Naive thymus-derived CD4-positive, alpha-beta T cell (primary cell): ENCODE data around the gene DSE. TPM values are rescaled to one million over a fixed set of nuclear protein-coding genes. Genes with fewer than 3 reads are reported as not detected.
A peak's percentile ranks its signal among the peaks of the same experiment; 100 is the strongest.

Experiments used
- ATAC-seq: fragments of 150-1000 bp; cut with Tn5 transposase; 2 replicates; pipeline ENCODE4 v1.10.0; 2021; ENCODE audit warnings: mild to moderate bottlenecking, moderate library complexity
- CTCF ChIA-PET: fragments of 350-600 bp; sonication (Branson Sonifier 250); formaldehyde crosslinking; loops from one replicate; lab custom pipeline; 2021; ENCODE audit warnings: antibody characterized with exemption; lab: Charles Lee
- POLR2A ChIA-PET: fragments of 350-600 bp; sonication (Branson Sonifier 250); formaldehyde crosslinking; loops from one replicate; lab custom pipeline; 2021; ENCODE audit warnings: antibody characterized with exemption, inconsistent platforms; lab: Charles Lee
- DNase-seq, 9 donors: peaks; one replicate each; pipeline versions ENCODE4 v3.0.0 to v3.0.0-alpha.2; 2020 to 2022; ENCODE audit warnings: mixed read lengths in 1 of 9
- H3K27ac ChIP-seq: one replicate; pipeline ENCODE4 v1.7.0; 2013; ENCODE audit warnings: mild to moderate bottlenecking, low read depth, low read length, moderate library complexity
- H3K27me3 ChIP-seq, 2 donors: one replicate each; pipeline ENCODE4 v1.7.0; 2013; ENCODE audit warnings: low read length in 2 of 2, mild to moderate bottlenecking in 2 of 2, moderate library complexity in 2 of 2; ENCODE audit not compliant: control insufficient read depth in 2 of 2, insufficient read depth in 2 of 2
- H3K36me3 ChIP-seq, 3 experiments: 1 replicate in 2 of 3; 2 replicates in 1 of 3; pipeline ENCODE4 v1.7.0; 2013; ENCODE audit warnings: low read length in 3 of 3, mild to moderate bottlenecking in 3 of 3, moderate library complexity in 1 of 3; ENCODE audit not compliant: insufficient read depth in 3 of 3, control insufficient read depth in 2 of 3
- H3K4me1 ChIP-seq, 2 donors: one replicate each; pipeline ENCODE4 v1.7.0; 2013; ENCODE audit warnings: low read length in 2 of 2, mild to moderate bottlenecking in 2 of 2, moderate library complexity in 1 of 2; ENCODE audit not compliant: control insufficient read depth in 2 of 2, insufficient read depth in 2 of 2
- H3K4me3 ChIP-seq: 2 replicates; pipeline ENCODE4 v1.7.0; 2013; ENCODE audit warnings: mild to moderate bottlenecking, low read length
- H3K9me3 ChIP-seq, 3 experiments: 1 replicate in 2 of 3; 2 replicates in 1 of 3; pipeline ENCODE4 v1.7.0; 2013; ENCODE audit warnings: low read length in 3 of 3; ENCODE audit not compliant: control insufficient read depth in 2 of 3
- H3K27ac Mint-ChIP-seq, 9 donors: one replicate each; pipeline ENCODE4 v1.8.0; 2020 to 2022; ENCODE audit warnings: mixed read lengths in 9 of 9, mild to moderate bottlenecking in 8 of 9, moderate library complexity in 5 of 9, inconsistent platforms in 2 of 9
- H3K27me3 Mint-ChIP-seq, 5 donors: one replicate each; pipeline ENCODE4 v1.8.0; 2021 to 2022; ENCODE audit warnings: mixed read lengths in 5 of 5, mild to moderate bottlenecking in 1 of 5
- H3K36me3 Mint-ChIP-seq, 5 donors: one replicate each; pipeline ENCODE4 v1.8.0; 2020 to 2022; ENCODE audit warnings: mixed read lengths in 5 of 5, mild to moderate bottlenecking in 3 of 5, inconsistent platforms in 1 of 5
- H3K4me1 Mint-ChIP-seq, 7 donors: one replicate each; pipeline ENCODE4 v1.8.0; 2020 to 2022; ENCODE audit warnings: mixed read lengths in 7 of 7, mild to moderate bottlenecking in 3 of 7, inconsistent platforms in 1 of 7
- H3K4me3 Mint-ChIP-seq, 10 donors: one replicate each; pipeline ENCODE4 v1.8.0; 2020 to 2022; ENCODE audit warnings: mild to moderate bottlenecking in 10 of 10, mixed read lengths in 10 of 10, moderate library complexity in 6 of 10, inconsistent platforms in 2 of 10
- H3K9me3 Mint-ChIP-seq, 11 donors: one replicate each; pipeline ENCODE4 v1.8.0; 2020 to 2022; ENCODE audit warnings: mixed read lengths in 11 of 11, mild to moderate bottlenecking in 4 of 11, inconsistent platforms in 1 of 11, moderate library complexity in 1 of 11
- intact Hi-C, 2 donors: fragments of 100-400 bp; cut with micrococcal nuclease; formaldehyde crosslinking; loops; one replicate each; pipeline ENCODE4 v1.15.1; 2023
- polyA plus RNA-seq, 2 donors: library from polyadenylated mRNA; unstranded; fragments of 300-500 nt; fragmentation: Illumina TruSeq; gene quantifications; one replicate each; pipeline ENCODE4 v1.2.3, GENCODE V29; 2021
- total RNA-seq, 6 experiments: library from RNA in 5 of 6; stranded (reverse) in 5 of 6; gene quantifications; 1 replicate in 5 of 6; 2 replicates in 1 of 6; pipeline ENCODE4 v1.2.3 and lab custom pipeline; 2021 to 2026

Gene DSE
- total and polyA plus RNA-seq, 7 experiments from 2014 or later = 3.2 to 23.0 (median 7.2) TPM

- H3K4me3 Mint-ChIP-seq = no peak overlapping the region
- POLR2A ChIA-PET = no interaction called here
- CTCF ChIA-PET = no interaction called here
These were observed 37.7 kb downstream of the DSE start for GRCh38 chr6:116408491-116408890.

GRCh38 chr6:116409756-116410155 is 39.0 kb downstream of the DSE start:
- POLR2A ChIA-PET = no interaction called here
- DNase-seq = no peak
- no peak overlapping the region for H3K27ac Mint-ChIP-seq
- H3K4me3 Mint-ChIP-seq = no peak overlapping the region
- Histone ChIP-seq H3K4me3 (no peak overlapping the region), H3K27me3 (no peaks in the 10 kb centered on the region), H3K36me3 (no peaks in the 10 kb centered on the region), H3K27ac (no peak overlapping the region), H3K9me3 (no peaks in the 10 kb centered on the region), H3K4me1 (no peaks in the 10 kb centered on the region)
- CTCF ChIA-PET = no interaction called here
- H3K9me3 Mint-ChIP-seq = no peaks in the 10 kb centered on the region
- H3K36me3 Mint-ChIP-seq = peaks cover 0 to 5% (median 0%) of the 10 kb centered on the region in 5 donors
- peaks cover under 1 to 17% (median 5%) of the 10 kb centered on the region in 5 donors for H3K27me3 Mint-ChIP-seq
- peak; percentile 48 for ATAC-seq
- peaks cover 0 to 8% (median 0%) of the 10 kb centered on the region in 7 donors for H3K4me1 Mint-ChIP-seq
- intact Hi-C loops = no loop called here

More at GRCh38 chr6:116408491-116408890, 37.7 kb downstream of the DSE start:
- Histone ChIP-seq H3K27ac (no peak overlapping the region), H3K9me3 (no peaks in the 10 kb centered on the region), H3K4me3 (no peak overlapping the region), H3K4me1 (no peaks in the 10 kb centered on the region), H3K27me3 (no peaks in the 10 kb centered on the region), H3K36me3 (no peaks in the 10 kb centered on the region)
- ATAC-seq (no peak), DNase-seq (no peak)
- Mint-ChIP-seq H3K27ac (no peak overlapping the region), H3K9me3 (no peaks in the 10 kb centered on the region), H3K4me1 (peaks cover 0 to 8% (median 0%) of the 10 kb centered on the region in 7 donors), H3K27me3 (peaks cover 4 to 17% (median 5%) of the 10 kb centered on the region in 5 donors), H3K36me3 (peaks cover 0 to 5% (median 0%) of the 10 kb centered on the region in 5 donors)
- intact Hi-C loops = no loop called here

- peaks cover 0 to 5% (median 0%) of the 10 kb centered on the region in 5 donors for H3K36me3 Mint-ChIP-seq
- DNase-seq (no peak), ATAC-seq (no peak)
- intact Hi-C loops = no loop called here
- Histone ChIP-seq H3K4me1 (no peaks in the 10 kb centered on the region), H3K9me3 (no peaks in the 10 kb centered on the region), H3K4me3 (no peak overlapping the region), H3K36me3 (no peaks in the 10 kb centered on the region), H3K27ac (no peak overlapping the region), H3K27me3 (no peaks in the 10 kb centered on the region)
- POLR2A ChIA-PET = no interaction called here
- H3K27me3 Mint-ChIP-seq = peaks cover 0 to 13% (median 5%) of the 10 kb centered on the region in 5 donors
- no peaks in the 10 kb centered on the region for H3K9me3 Mint-ChIP-seq
- H3K4me3 Mint-ChIP-seq = no peak overlapping the region
- CTCF ChIA-PET = interaction anchor here (0.7 kb wide), 1 partner anchor 110 kb away, joined by 3 read pairs; no protein-coding TSS in a partner anchor
- H3K27ac Mint-ChIP-seq = no peak overlapping the region
- peaks cover 0 to 5% (median 0%) of the 10 kb centered on the region in 7 donors for H3K4me1 Mint-ChIP-seq
These were observed 40.5 kb downstream of the DSE start for GRCh38 chr6:116411284-116411623.

- Mint-ChIP-seq H3K4me1 (peaks cover 0 to 5% (median 0%) of the 10 kb centered on the region in 7 donors), H3K4me3 (no peak overlapping the region), H3K36me3 (no peaks in the 10 kb centered on the region), H3K27ac (no peak overlapping the region), H3K9me3 (no peaks in the 10 kb centered on the region), H3K27me3 (peaks cover 0 to 10% (median 0%) of the 10 kb centered on the region in 5 donors)
- H3K9me3 ChIP-seq = no peaks in the 10 kb centered on the region
- intact Hi-C loops = no loop called here
- ChIA-PET POLR2A (interaction anchor here (0.7 kb wide), 1 partner anchor 8 kb away, joined by 3 read pairs; no protein-coding TSS in a partner anchor), CTCF (no interaction called here)
- no peak overlapping the region for H3K27ac ChIP-seq
- H3K4me3 ChIP-seq = no peak overlapping the region
- H3K4me1 ChIP-seq = no peaks in the 10 kb centered on the region
- DNase-seq (no peak), ATAC-seq (no peak)
- no peaks in the 10 kb centered on the region for H3K27me3 ChIP-seq
- H3K36me3 ChIP-seq = no peaks in the 10 kb centered on the region
These were observed 41.5 kb downstream of the DSE start for GRCh38 chr6:116412270-116412669.

GRCh38 chr6:116413357-116413756 is 42.6 kb downstream of the DSE start:
- ChIA-PET CTCF (no interaction called here), POLR2A (no interaction called here)
- Histone ChIP-seq H3K27me3 (no peaks in the 10 kb centered on the region), H3K4me1 (no peaks in the 10 kb centered on the region), H3K9me3 (no peaks in the 10 kb centered on the region), H3K36me3 (no peaks in the 10 kb centered on the region), H3K4me3 (no peak overlapping the region), H3K27ac (no peak overlapping the region)
- Mint-ChIP-seq H3K27me3 (peaks cover 0 to 10% (median 0%) of the 10 kb centered on the region in 5 donors), H3K4me1 (peaks cover 0 to 5% (median 0%) of the 10 kb centered on the region in 7 donors), H3K36me3 (no peaks in the 10 kb centered on the region), H3K4me3 (no peak overlapping the region), H3K9me3 (no peaks in the 10 kb centered on the region), H3K27ac (no peak overlapping the region)
- intact Hi-C loops = no loop called here
- no peak for ATAC-seq
- DNase-seq = no peak

GRCh38 chr6:116417661-116418060 is 46.9 kb downstream of the DSE start:
- Histone ChIP-seq H3K36me3 (no peaks in the 10 kb centered on the region), H3K4me1 (no peaks in the 10 kb centered on the region), H3K4me3 (no peak overlapping the region), H3K27me3 (no peaks in the 10 kb centered on the region), H3K27ac (no peak overlapping the region), H3K9me3 (no peaks in the 10 kb centered on the region)
- no peak overlapping the region for H3K4me3 Mint-ChIP-seq
- H3K27me3 Mint-ChIP-seq = peaks cover 0 to 10% (median 0%) of the 10 kb centered on the region in 5 donors
- no peaks in the 10 kb centered on the region for H3K9me3 Mint-ChIP-seq
- ATAC-seq (no peak), DNase-seq (no peak)
- intact Hi-C loops = no loop called here
- ChIA-PET POLR2A (no interaction called here), CTCF (no interaction called here)
- no peaks in the 10 kb centered on the region for H3K36me3 Mint-ChIP-seq
- no peaks in the 10 kb centered on the region for H3K4me1 Mint-ChIP-seq
- no peak overlapping the region for H3K27ac Mint-ChIP-seq

GRCh38 chr6:116419069-116419786 is 48.5 kb downstream of the DSE start:
- ChIA-PET POLR2A (no interaction called here), CTCF (interaction anchor here (0.9 kb wide), 1 partner anchor 8 kb away, joined by 3 read pairs; no protein-coding TSS in a partner anchor)
- Histone ChIP-seq H3K36me3 (no peaks in the 10 kb centered on the region), H3K4me3 (no peak overlapping the region), H3K27me3 (no peaks in the 10 kb centered on the region), H3K9me3 (no peaks in the 10 kb centered on the region), H3K4me1 (no peaks in the 10 kb centered on the region), H3K27ac (no peak overlapping the region)
- H3K4me3 Mint-ChIP-seq = no peak overlapping the region
- peaks cover 0 to 12% (median 0%) of the 10 kb centered on the region in 5 donors for H3K27me3 Mint-ChIP-seq
- intact Hi-C loops = no loop called here
- no peaks in the 10 kb centered on the region for H3K9me3 Mint-ChIP-seq
- H3K27ac Mint-ChIP-seq = no peak overlapping the region
- no peak for DNase-seq
- no peaks in the 10 kb centered on the region for H3K36me3 Mint-ChIP-seq
- H3K4me1 Mint-ChIP-seq = no peaks in the 10 kb centered on the region
- ATAC-seq = no peak
